ENCODE results near the gene GHDC. TPM values are rescaled to one million over a fixed set of nuclear protein-coding genes. Genes with fewer than 3 reads are reported as not detected.

The GHDC gene
- total and polyA plus RNA-seq, 2 of the 13 experiments (the other 11 are each of a cell fraction or from before 2014, with no cell fraction given): 15.4 to 22.5 TPM

DNA sequence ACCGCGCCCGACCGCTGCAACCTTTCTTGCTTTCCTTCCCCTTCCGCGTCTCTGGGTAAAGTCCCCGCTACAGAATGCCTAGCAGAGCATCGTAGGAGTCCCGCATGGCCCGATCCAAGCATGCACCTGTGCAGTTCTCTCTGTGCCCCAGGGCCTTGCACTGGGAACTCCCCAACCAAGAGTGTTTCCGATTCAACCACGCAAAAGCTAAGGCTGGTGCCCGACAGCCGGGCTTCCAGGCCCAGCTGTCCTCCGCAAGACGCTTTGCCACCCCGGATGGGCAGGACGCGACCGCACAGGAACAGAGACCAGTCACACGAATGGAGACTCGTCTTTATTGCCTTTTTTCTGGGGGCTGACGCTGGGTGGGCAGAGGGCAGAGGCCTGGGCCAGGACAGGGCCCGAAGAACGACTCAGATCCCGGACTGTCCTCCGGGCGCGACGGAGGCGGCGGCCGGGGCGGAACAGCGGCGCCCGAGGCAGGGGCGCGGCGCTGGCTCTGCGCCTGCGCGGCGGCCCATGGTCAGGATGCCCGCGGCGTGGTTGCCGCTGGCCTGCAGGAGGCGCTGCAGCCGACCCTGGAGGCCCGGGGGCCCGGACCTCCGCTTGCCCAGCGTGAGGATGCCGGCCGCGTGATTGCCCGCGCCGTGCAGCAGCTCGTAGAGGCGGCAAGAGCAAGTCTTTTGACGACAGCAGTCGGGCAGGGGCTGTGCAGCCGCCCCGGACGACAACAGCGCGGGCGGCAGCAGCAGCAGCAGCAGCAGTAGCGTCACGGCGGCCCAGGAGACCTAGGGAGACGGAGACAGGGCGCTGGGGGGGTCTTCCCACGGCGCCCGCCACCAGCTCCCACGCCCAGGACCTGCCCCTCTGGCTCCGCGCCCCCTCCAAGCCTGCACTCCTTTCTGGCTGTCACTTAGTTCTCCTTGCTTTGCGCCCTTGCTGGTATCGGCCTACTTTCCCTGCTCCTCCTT, 10.3 kb downstream of the GHDC start (continued):
- peak; percentile 30; the same call in 1 of the 2 replicates for TF ChIP-seq ATF7-NPFF (CRISPR knock-in tag; IDR thresholded peaks at IDR 0.05; ENCODE audit: low read depth)
- 0 out of 2 replicates have a peak, but pooled peaks have one; percentile 30 for TF ChIP-seq JUN (CRISPR knock-in tag; IDR thresholded peaks at IDR 0.05)
- peak; percentile 23 for TF ChIP-seq ZNF232 (CRISPR knock-in tag; IDR thresholded peaks at IDR 0.05; ENCODE audit: borderline replicate concordance)
- TF ChIP-seq NR2F1 (CRISPR knock-in tag; IDR thresholded peaks at IDR 0.05): no peak
- TF ChIP-seq, protein P1, sequence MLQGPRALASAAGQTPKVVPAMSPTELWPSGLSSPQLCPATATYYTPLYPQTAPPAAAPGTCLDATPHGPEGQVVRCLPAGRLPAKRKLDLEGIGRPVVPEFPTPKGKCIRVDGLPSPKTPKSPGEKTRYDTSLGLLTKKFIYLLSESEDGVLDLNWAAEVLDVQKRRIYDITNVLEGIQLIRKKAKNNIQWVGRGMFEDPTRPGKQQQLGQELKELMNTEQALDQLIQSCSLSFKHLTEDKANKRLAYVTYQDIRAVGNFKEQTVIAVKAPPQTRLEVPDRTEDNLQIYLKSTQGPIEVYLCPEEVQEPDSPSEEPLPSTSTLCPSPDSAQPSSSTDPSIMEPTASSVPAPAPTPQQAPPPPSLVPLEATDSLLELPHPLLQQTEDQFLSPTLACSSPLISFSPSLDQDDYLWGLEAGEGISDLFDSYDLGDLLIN (CRISPR knock-in tag; IDR thresholded peaks at IDR 0.05; ENCODE audit: borderline replicate concordance): peak; percentile 90
- TF ChIP-seq, protein P2, sequence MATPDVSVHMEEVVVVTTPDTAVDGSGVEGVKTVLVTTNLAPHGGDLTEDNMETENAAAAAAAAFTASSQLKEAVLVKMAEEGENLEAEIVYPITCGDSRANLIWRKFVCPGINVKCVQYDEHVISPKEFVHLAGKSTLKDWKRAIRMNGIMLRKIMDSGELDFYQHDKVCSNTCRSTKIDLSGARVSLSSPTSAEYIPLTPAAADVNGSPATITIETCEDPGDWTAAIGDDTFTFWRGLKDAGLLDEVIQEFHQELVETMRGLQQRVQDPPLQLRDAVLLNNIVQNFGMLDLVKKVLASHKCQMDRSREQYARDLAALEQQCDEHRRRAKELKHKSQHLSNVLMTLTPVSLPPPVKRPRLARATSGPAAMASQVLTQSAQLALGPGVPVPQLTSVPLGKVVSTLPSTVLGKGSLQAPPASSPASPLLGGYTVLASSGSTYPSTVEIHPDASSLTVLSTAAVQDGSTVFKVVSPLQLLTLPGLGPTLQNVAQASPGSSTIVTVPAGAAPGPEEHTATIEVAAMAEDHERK (CRISPR knock-in tag; IDR thresholded peaks at IDR 0.05; ENCODE audit: low read depth): no peak
- TF ChIP-seq, protein P3, sequence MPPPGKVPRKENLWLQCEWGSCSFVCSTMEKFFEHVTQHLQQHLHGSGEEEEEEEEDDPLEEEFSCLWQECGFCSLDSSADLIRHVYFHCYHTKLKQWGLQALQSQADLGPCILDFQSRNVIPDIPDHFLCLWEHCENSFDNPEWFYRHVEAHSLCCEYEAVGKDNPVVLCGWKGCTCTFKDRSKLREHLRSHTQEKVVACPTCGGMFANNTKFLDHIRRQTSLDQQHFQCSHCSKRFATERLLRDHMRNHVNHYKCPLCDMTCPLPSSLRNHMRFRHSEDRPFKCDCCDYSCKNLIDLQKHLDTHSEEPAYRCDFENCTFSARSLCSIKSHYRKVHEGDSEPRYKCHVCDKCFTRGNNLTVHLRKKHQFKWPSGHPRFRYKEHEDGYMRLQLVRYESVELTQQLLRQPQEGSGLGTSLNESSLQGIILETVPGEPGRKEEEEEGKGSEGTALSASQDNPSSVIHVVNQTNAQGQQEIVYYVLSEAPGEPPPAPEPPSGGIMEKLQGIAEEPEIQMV (CRISPR knock-in tag; IDR thresholded peaks at IDR 0.05; ENCODE audit: low read depth): peak; percentile 53
- TF ChIP-seq ATM (IDR thresholded peaks at IDR 0.05; ENCODE audit: borderline replicate concordance): no peak
- peak; percentile 81 for TF ChIP-seq ZBTB7A (CRISPR knock-in tag; IDR thresholded peaks at IDR 0.05)
- TF ChIP-seq ZNF724P (CRISPR knock-in tag; IDR thresholded peaks at IDR 0.05; ENCODE audit: borderline replicate concordance): peak; percentile 86; the same call in 1 of the 2 replicates
- no peak; the same call in 1 of the 2 replicates for TF ChIP-seq ZNF549 (CRISPR knock-in tag; IDR thresholded peaks at IDR 0.05)
- TF ChIP-seq, protein P4, sequence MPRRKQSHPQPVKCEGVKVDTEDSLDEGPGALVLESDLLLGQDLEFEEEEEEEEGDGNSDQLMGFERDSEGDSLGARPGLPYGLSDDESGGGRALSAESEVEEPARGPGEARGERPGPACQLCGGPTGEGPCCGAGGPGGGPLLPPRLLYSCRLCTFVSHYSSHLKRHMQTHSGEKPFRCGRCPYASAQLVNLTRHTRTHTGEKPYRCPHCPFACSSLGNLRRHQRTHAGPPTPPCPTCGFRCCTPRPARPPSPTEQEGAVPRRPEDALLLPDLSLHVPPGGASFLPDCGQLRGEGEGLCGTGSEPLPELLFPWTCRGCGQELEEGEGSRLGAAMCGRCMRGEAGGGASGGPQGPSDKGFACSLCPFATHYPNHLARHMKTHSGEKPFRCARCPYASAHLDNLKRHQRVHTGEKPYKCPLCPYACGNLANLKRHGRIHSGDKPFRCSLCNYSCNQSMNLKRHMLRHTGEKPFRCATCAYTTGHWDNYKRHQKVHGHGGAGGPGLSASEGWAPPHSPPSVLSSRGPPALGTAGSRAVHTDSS (CRISPR knock-in tag; conservative IDR thresholded peaks at IDR 0.05): peak; percentile 97; the same call in 1 of the 2 replicates
- TF ChIP-seq CBX2 (IDR thresholded peaks at IDR 0.05; ENCODE audit: low read depth, low read length): no peak
- 0 out of 2 replicates have a peak, but pooled peaks have one; percentile 29 for TF ChIP-seq CBX2 (CRISPR knock-in tag; IDR thresholded peaks at IDR 0.05; ENCODE audit: low read depth)
- TF ChIP-seq ARID2 (CRISPR knock-in tag; IDR thresholded peaks at IDR 0.05; ENCODE audit: borderline replicate concordance): no peak
- peak; percentile 63 for TF ChIP-seq NR2C2 (CRISPR knock-in tag; IDR thresholded peaks at IDR 0.05; ENCODE audit: borderline replicate concordance)
- no peak for TF ChIP-seq MAFG (CRISPR knock-in tag; IDR thresholded peaks at IDR 0.05)
- no peak; the same call in 1 of the 2 replicates for TF ChIP-seq SNAPC2 (CRISPR knock-in tag; IDR thresholded peaks at IDR 0.05)
- TF ChIP-seq ZSCAN30 (CRISPR knock-in tag; IDR thresholded peaks at IDR 0.05): no peak
- peak; percentile 43 for TF ChIP-seq HDAC1 (CRISPR knock-in tag; IDR thresholded peaks at IDR 0.05)
- TF ChIP-seq NAIF1 (CRISPR knock-in tag; IDR thresholded peaks at IDR 0.05; ENCODE audit: borderline replicate concordance): no peak
- TF ChIP-seq ZFP62 (CRISPR knock-in tag; IDR thresholded peaks at IDR 0.05): peak; percentile 92
- no peak for TF ChIP-seq EZH2 (conservative IDR thresholded peaks at IDR 0.05; ENCODE audit: low read depth, low read length)
- TF ChIP-seq CEBPG (CRISPR knock-in tag; IDR thresholded peaks at IDR 0.05): no peak
